HEK293T (cell line): ENCODE data around the gene DYNC2LI1.

Experiments used
- CTCF ChIA-PET: fragments of 350-600 bp; formaldehyde crosslinking; extraction: SDS; loops from one replicate; lab custom pipeline; 2021; ENCODE audit warnings: antibody characterized with exemption, inconsistent platforms; lab: Yijun Ruan, JAX
- POLR2A ChIA-PET: fragments of 350-600 bp; formaldehyde crosslinking; extraction: SDS; loops from one replicate; lab custom pipeline; 2020; ENCODE audit warnings: antibody characterized with exemption, inconsistent platforms; lab: Yijun Ruan, JAX
- DNase-seq: peaks from one replicate; pipeline ENCODE4 v3.0.0; 2012; ENCODE audit warnings: mixed read lengths; ENCODE audit errors: extremely low spot score
- ARNT ChIP-seq: fragments of 450-650 bp; IDR thresholded peaks from 2 replicates; pipeline ENCODE4 v1.6.1; 2017; ENCODE audit warnings: mild to moderate bottlenecking
- BHLHE40 ChIP-seq: fragments of 450-650 bp; IDR thresholded peaks from 2 replicates; pipeline ENCODE4 v1.6.1; 2016; ENCODE audit warnings: mild to moderate bottlenecking, moderate library complexity, borderline replicate concordance
- CTBP1 ChIP-seq: fragments of 450-650 bp; IDR thresholded peaks from 2 replicates; pipeline ENCODE4 v1.6.1; 2016; ENCODE audit warnings: borderline replicate concordance
- ELF4 ChIP-seq: fragments of 450-650 bp; IDR thresholded peaks from 2 replicates; pipeline ENCODE4 v1.6.1; 2017; ENCODE audit warnings: antibody characterized with exemption
- FOXA1 ChIP-seq: fragments of 450-650 bp; IDR thresholded peaks from 2 replicates; pipeline ENCODE4 v1.6.1; 2016; ENCODE audit warnings: mild to moderate bottlenecking
- FOXK2 ChIP-seq: fragments of 450-650 bp; IDR thresholded peaks from 2 replicates; pipeline ENCODE4 v1.6.1; 2016; ENCODE audit warnings: mild to moderate bottlenecking
- FOXM1 ChIP-seq: fragments of 450-650 bp; IDR thresholded peaks from 2 replicates; pipeline ENCODE4 v1.6.1; 2017; ENCODE audit warnings: mild to moderate bottlenecking, borderline replicate concordance
- HDGF ChIP-seq: fragments of 450-650 bp; IDR thresholded peaks from 2 replicates; pipeline ENCODE4 v1.6.1; 2017; ENCODE audit warnings: antibody characterized with exemption, borderline replicate concordance
- L3MBTL2 ChIP-seq: fragments of 450-650 bp; conservative IDR thresholded peaks from 2 replicates; pipeline ENCODE4 v1.6.1; 2016; ENCODE audit warnings: mild to moderate bottlenecking
- LEF1 ChIP-seq: fragments of 450-650 bp; IDR thresholded peaks from 2 replicates; pipeline ENCODE4 v1.6.1; 2017; ENCODE audit warnings: mild to moderate bottlenecking, borderline replicate concordance
- NFRKB ChIP-seq: fragments of 450-650 bp; IDR thresholded peaks from 2 replicates; pipeline ENCODE4 v1.6.1; 2016; ENCODE audit warnings: mild to moderate bottlenecking, moderate library complexity
- SP1 ChIP-seq: fragments of 450-650 bp; IDR thresholded peaks from 2 replicates; pipeline ENCODE4 v1.6.1; 2017
- SUZ12 ChIP-seq: fragments of 450-650 bp; IDR thresholded peaks from 2 replicates; pipeline ENCODE4 v1.6.1; 2016; ENCODE audit warnings: mild to moderate bottlenecking
- TARDBP ChIP-seq: fragments of 450-650 bp; IDR thresholded peaks from 2 replicates; pipeline ENCODE4 v1.6.1; 2016
- ZNF384 ChIP-seq: fragments of 450-650 bp; IDR thresholded peaks from 2 replicates; pipeline ENCODE4 v1.6.1; 2016
- TF ChIP-seq, protein P1 (sequence below): fragments of 450-650 bp; IDR thresholded peaks from 2 replicates; pipeline ENCODE4 v1.6.1; 2016

DYNC2LI1 gene

DNA sequence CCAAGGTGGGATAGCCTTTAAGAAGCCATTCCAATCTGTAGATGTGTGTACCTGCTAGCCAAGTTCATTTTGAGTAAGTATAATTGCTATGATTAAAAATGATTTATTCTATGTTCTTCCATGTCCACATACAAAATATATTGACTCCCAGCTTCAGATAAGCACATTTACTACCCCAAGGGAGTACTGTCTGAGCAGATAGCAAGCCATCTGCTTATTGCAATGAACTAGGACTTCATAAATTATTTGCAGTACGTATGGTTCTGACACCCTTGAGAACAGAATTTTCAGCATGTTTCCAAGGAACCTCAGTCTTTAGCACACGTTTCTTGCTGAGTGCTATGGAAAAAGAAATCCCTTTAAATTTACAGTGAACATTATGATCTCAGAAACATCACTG is 36.6 kb downstream of the DYNC2LI1 start:
- POLR2A ChIA-PET: no interaction called here
- CTCF ChIA-PET: no interaction called here
- TF ChIP-seq ARNT: no peak
- no peak for TF ChIP-seq L3MBTL2
- no peak for TF ChIP-seq ZNF384
- no peak for TF ChIP-seq SUZ12
- no peak for TF ChIP-seq ELF4
- DNase-seq: no peak

DNA sequence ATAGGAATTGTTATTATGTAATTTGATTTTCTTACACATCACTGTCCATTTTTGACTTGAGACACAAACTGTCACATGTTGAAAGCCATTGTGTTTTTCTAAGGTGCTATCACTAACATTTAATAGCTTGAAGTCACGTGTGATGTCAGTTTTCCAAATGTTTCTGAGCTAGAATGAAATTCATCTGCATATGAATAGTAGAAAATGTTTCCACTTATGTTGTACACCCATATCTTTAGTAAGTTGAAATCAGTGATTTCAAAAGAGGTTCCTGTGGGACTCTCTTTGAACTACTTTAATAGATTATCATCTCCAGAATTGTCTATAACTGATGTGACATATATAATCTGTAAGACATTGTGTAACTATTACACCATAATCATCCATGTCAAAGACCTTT is 37.0 kb downstream of the DYNC2LI1 start:
- DNase-seq: no peak
- TF ChIP-seq NFRKB (no peak), ZNF384 (no peak), SP1 (no peak), FOXK2 (no peak), ARNT (no peak), HDGF (no peak), ELF4 (no peak), LEF1 (no peak), FOXA1 (no peak)
- TF ChIP-seq, protein P1, sequence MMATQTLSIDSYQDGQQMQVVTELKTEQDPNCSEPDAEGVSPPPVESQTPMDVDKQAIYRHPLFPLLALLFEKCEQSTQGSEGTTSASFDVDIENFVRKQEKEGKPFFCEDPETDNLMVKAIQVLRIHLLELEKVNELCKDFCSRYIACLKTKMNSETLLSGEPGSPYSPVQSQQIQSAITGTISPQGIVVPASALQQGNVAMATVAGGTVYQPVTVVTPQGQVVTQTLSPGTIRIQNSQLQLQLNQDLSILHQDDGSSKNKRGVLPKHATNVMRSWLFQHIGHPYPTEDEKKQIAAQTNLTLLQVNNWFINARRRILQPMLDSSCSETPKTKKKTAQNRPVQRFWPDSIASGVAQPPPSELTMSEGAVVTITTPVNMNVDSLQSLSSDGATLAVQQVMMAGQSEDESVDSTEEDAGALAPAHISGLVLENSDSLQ: no peak
- POLR2A ChIA-PET: no interaction called here
- CTCF ChIA-PET: no interaction called here

DNA sequence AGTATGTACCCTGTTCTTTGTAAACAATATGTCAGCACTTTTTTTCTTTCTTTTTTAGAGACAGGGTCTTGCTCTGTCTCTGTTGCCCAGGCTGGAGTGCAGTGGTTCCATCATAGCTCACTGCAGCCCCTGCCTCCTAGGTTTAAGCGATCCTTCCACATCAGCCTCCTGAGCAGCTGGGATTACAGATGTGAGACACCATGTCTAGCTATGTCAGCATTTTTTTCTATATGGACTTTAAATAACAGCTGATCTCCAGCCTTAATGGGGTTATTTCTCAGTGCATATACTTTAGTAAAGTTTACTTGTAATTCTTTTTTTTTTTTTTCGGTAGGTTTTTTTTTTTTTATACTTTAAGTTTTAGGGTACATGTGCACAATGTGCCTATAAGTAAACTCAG is 38.2 kb downstream of the DYNC2LI1 start:
- POLR2A ChIA-PET: no interaction called here
- CTCF ChIA-PET: interaction anchor here (0.6 to 0.8 kb wide), 2 partner anchors 11 to 14 kb away, joined by 3 to 7 read pairs; no protein-coding TSS in a partner anchor
- no peak for DNase-seq
- TF ChIP-seq SP1: no peak

DNA sequence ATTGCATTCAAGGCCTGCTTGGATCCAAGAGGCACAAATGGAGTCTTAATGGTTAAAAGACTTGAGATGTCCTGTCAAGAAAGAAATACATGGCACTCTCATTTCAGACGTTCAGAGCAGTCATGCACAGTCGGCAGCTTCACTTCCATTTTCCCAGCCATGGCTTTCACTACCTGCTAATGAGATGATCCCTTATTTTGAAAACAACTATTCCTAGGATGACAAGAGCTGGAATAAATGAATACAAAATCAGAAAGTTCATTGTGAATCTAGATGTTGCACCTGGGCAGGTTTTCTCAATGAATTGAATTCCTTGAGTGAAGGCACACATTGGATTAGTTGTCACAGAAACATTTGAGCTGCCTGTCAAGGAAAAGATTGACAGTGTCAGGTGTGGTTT is 39.1 kb downstream of the DYNC2LI1 start:
- no peak for TF ChIP-seq TARDBP
- DNase-seq: no peak
- POLR2A ChIA-PET: no interaction called here
- CTCF ChIA-PET: no interaction called here

DNA sequence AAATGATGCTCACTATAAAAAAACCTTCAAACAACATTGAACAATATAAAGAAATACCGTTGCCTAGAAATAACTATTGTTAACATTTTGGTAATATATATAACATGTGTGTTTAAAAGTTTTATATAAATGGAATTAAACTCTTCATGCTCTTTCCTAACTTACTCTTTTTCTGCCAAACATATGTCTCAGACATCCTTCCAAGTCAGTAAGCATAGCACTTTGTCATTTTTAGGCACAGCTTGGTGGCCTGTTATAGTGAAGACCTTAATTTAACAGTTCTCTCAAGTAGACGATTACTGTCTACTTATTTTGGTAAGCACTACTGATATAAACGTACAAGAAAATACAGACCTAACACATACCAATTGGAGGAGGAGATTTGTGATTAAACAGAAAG is 40.9 kb downstream of the DYNC2LI1 start:
- CTCF ChIA-PET: no interaction called here
- TF ChIP-seq BHLHE40 (no peak), L3MBTL2 (no peak), SUZ12 (no peak), SP1 (no peak), FOXM1 (no peak), LEF1 (no peak), TARDBP (no peak), NFRKB (no peak), ZNF384 (no peak), FOXA1 (no peak), ARNT (no peak), HDGF (no peak), CTBP1 (no peak), FOXK2 (no peak)
- TF ChIP-seq, protein P1: no peak

DNA sequence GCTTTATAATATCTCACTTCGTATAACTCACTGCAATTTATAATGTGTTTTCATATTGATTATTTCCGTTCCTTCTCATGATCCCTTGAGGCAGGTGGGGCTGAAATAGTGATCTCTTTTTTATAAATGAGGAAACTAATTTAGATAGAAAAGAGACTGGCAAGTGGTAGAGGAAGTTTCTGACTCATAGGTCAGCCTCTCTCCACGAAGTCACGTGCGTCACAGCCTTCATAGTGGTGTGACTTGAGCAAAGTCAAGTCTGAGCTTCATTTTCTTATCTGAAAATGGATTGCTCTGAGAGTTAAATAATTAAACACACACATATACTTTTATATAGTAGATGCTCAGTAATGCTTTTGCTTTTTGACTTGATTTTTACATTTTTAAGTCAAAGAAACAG is 44.9 kb downstream of the DYNC2LI1 start:
- ChIA-PET CTCF (no interaction called here), POLR2A (no interaction called here)
- no peak for DNase-seq
- TF ChIP-seq HDGF: no peak
- TF ChIP-seq LEF1: no peak
- TF ChIP-seq ELF4: no peak
- no peak for TF ChIP-seq L3MBTL2
- TF ChIP-seq SUZ12: no peak
- no peak for TF ChIP-seq CTBP1
- TF ChIP-seq, protein P1: no peak
- no peak for TF ChIP-seq ZNF384
- TF ChIP-seq FOXK2: no peak
- no peak for TF ChIP-seq TARDBP
- no peak for TF ChIP-seq FOXA1
- no peak for TF ChIP-seq BHLHE40
- no peak for TF ChIP-seq SP1
- TF ChIP-seq FOXM1: no peak
- no peak for TF ChIP-seq NFRKB
- no peak for TF ChIP-seq ARNT

More for the DNA sequence above, 40.9 kb downstream of the DYNC2LI1 start:
- DNase-seq: no peak
- POLR2A ChIA-PET: no interaction called here

DNA sequence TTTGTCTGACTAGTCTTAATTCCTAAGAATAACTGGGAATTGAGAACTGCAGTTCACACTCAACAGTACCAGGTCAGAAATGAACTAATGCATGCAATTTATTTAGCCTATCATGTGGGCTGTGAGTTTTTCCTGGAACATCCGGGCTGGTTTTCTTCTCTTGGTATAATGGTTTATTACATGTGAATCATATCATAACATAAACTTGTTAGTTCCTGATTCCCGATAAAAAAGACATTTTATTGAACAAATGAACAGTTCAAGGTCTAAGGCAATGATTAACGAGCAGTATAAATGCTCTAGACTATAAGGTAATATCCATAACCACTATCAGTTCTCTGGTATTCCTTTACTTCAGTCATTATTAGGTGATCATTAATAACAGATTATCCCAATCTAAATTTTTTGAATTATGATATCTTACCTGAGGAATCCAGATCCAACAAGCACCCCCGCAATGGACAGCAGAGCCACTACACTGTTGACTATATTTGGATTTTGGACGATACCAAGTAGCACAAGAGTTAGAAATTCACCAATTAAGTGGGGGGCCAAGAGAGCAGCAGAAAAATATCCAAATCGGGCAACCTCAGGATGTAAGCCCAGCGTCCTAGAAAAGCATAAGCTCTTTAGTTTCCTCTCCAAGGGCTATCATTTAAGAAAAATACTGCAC is 45.8 kb downstream of the DYNC2LI1 start:
- POLR2A ChIA-PET: no interaction called here
- CTCF ChIA-PET: no interaction called here
- TF ChIP-seq NFRKB: no peak
- TF ChIP-seq BHLHE40: no peak
- TF ChIP-seq ELF4: no peak
- TF ChIP-seq SP1: no peak
- TF ChIP-seq ARNT: no peak
- TF ChIP-seq ZNF384: no peak
- no peak for TF ChIP-seq CTBP1
- no peak for TF ChIP-seq L3MBTL2
- TF ChIP-seq FOXK2: no peak
- no peak for TF ChIP-seq FOXA1
- no peak for TF ChIP-seq HDGF
- no peak for TF ChIP-seq FOXM1
- TF ChIP-seq LEF1: no peak
- no peak for TF ChIP-seq TARDBP
- TF ChIP-seq SUZ12: no peak
- TF ChIP-seq, protein P1: no peak
- DNase-seq: no peak
